Measurements from ENCODE around the gene TTC28.
"Not testable (repeated sequence)": the region's sequence is repeated elsewhere in the genome, so short reads cannot be mapped to it uniquely, and the experiment has no call there.

Gene TTC28

GRCh38 chr22:28481725-28482124 lies 197.9 kb downstream of the TTC28 start:
- no peak for DNase-seq (ENCODE audit: low read depth)

- DNase-seq (ENCODE audit: low read depth): no peak
These were observed 199.5 kb downstream of the TTC28 start for GRCh38 chr22:28480000-28480715.

- no peak for DNase-seq (ENCODE audit: low read depth)
These were observed 201.1 kb downstream of the TTC28 start for GRCh38 chr22:28478564-28478963.

DNA sequence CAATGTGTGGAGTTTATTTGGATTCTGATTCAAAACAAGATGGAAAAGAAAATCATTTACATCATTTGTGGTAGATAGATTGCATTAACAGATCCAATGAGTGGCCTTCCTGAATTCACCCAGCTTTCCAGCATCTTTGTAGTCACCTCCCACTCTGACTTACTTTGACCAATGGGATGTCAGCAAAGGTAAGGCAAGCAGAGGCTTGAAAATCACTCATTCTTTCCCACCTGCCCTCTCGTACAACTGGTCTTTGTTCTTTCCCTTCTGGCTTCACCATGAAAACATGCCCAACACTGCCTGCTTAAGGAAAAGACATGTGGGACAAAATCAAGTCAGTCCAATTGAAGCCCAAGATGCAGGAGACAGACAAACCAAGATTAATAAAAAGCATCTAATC lies 202.1 kb downstream of the TTC28 start:
- no peak for DNase-seq (ENCODE audit: low read depth)

- no peak for DNase-seq (ENCODE audit: low read depth)
These were observed 205.3 kb downstream of the TTC28 start for GRCh38 chr22:28474330-28474729.

- no peak for DNase-seq (ENCODE audit: low read depth)
These were observed 206.4 kb downstream of the TTC28 start for GRCh38 chr22:28473258-28473657.

DNA sequence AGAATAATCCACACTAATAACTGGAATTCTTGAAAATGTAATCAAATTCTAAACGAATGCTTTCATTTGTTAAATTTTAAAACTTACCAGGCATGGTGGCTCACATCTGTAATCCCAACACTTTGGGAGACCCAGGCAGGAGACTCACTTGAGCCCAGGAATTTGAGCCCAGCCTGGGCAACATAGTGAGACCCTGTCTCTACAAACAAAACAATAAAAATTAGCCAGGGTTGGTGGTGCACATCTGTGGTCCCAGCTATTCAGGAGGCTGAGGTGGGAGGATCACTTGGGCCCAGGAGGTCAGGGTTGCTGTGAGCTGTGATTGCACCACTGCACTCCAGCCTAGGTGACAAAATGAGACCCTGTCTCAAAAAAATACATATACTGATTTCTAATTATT lies 212.6 kb downstream of the TTC28 start:
- DNase-seq (ENCODE audit: low read depth): not testable (repeated sequence)

GRCh38 chr22:28466399-28466798 lies 213.2 kb downstream of the TTC28 start:
- no peak for DNase-seq (ENCODE audit: low read depth)

GRCh38 chr22:28465841-28466240 lies 213.8 kb downstream of the TTC28 start:
- no peak for DNase-seq (ENCODE audit: low read depth)

- no peak for DNase-seq (ENCODE audit: low read depth)
These were observed 215.5 kb downstream of the TTC28 start for GRCh38 chr22:28464127-28464526.

GRCh38 chr22:28463408-28463807 lies 216.2 kb downstream of the TTC28 start:
- DNase-seq (ENCODE audit: low read depth): not testable (repeated sequence)

GRCh38 chr22:28462901-28463300 lies 216.7 kb downstream of the TTC28 start:
- DNase-seq (ENCODE audit: low read depth): no peak

DNA sequence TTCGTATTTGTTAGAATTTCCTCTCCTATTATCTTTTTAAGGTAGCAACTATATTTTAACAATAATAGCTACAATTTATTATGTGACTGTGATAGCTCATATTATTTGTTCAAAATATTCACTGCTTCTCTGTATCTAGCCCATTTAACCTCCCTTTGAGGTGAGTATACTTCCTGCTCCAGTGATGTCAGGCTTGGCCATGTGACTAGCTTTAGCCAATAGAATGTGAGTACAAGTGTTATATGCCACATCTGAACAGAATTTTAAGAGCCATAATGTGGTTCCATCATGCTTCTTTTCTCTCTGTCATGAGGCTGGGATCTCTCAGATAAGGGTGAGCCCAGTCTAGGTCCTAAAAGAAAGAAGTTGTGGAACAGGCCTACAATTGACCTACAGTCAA lies 217.6 kb downstream of the TTC28 start:
- DNase-seq (ENCODE audit: low read depth): no peak

DNA sequence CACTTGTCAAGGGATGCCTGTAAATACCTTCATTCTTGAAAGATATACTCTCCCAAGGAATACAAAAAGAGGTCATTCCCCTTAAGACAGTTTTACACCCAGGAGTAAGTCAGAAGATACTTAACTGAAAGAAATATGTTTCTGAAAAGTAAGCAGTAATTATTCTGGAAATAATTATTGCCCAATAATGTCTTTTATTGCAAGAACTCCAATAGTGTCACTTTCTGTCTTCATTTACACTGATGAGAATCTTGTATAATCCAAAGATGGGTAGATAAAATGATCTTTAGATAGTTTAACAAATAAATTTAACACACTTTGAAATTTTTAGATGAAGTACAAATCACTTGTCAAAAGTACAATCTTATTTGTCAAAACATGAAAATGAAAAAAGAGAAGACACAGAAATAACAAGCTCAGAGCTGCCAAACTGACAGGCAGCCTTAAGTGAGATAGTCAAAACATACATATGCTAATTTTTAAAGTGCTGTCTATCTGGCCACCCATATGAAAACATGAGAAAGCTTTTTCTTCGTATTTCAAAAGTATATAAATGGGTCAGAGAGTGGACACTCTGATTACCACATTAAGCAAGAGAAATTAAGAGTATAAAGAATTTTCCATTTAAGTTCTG lies 225.1 kb downstream of the TTC28 start:
- no peak for DNase-seq (ENCODE audit: low read depth)

DNA sequence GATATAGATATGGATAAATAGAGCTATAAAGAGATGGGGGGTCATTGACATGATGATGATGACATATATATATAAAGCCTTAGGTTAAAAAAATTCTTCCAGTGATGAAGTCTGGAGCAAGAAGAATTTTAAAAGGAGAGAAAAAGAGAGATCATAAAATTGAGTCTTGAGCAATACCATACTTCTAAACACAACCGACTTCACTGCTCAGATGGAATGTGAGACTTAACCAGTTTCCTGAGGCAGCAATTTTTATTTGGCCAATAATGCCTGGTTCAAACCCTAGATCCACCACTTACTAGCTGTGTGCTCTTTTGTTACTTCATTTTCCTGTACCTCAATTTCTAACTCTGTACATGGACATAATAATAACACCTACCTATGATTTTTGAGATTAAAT lies 229.5 kb downstream of the TTC28 start:
- no peak for DNase-seq (ENCODE audit: low read depth)

GRCh38 chr22:28449041-28449440 lies 230.6 kb downstream of the TTC28 start:
- DNase-seq (ENCODE audit: low read depth): no peak

DNA sequence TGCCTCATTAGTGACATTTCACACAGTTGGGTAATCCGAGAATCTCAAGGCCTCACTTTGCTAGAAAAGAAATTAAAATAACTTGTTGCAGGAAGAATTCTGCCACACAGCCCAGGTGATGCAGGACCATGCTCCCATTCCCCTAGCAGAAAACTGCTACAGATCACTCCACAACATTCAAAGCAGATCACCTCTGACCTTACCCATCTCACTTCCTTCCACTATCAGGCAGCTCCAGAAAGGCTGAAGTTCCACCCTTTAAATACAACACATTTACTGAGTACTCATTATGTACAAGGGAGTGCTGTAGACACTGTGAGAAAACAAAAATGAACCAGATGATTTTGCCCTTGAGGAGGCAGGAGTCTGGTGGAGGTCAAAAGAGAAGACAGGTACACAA lies 231.0 kb downstream of the TTC28 start:
- no peak for DNase-seq (ENCODE audit: low read depth)

- DNase-seq (ENCODE audit: low read depth): no peak
These were observed 235.0 kb downstream of the TTC28 start for GRCh38 chr22:28444659-28445058.

- peak; percentile 60 for DNase-seq (ENCODE audit: low read depth)
These were observed 236.1 kb downstream of the TTC28 start for GRCh38 chr22:28443526-28443876.

DNA sequence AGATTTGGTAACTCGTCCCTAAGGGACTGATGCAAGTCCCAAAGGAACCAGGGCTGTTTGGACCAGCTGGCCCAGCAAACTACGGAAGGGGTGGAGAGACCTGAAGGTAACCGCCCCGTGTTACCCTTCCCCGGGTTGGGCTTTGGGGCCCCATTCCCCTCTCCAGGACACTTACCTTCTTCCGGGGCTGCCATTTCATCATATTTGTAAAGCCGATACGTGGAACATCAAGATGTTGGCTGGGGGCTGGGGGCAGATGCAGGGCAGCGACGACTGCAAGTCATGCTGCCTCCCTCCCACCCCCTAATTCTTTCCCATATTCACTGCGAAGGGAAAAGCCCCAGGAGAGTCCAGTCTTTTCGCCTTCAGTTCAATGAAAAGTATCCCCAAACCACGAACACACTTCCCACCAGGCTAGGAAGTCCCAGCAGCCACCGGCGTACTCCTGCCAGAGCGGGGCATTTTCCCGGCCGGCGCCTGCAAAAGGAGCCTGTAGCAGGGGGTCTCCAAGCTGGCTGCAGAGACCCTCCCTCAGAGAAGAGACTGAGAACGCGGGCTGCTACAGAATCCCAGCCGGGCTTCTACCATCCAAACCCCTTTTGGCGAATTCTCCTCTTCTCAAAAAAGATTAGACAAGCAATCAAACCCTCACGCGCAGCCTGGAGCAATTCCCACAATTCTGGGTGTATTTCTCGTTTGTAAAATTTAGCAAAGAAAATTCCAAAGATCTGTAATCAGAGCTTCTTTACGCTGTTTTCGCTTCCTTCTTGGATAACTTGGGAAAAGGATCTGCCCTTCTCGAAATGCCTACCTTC lies 236.7 kb downstream of the TTC28 start:
- DNase-seq (ENCODE audit: low read depth): peak; percentile 39

GRCh38 chr22:28442264-28442710 lies 237.4 kb downstream of the TTC28 start:
- DNase-seq (ENCODE audit: low read depth): peak; percentile 57

- peak; percentile 37 for DNase-seq (ENCODE audit: low read depth)
These were observed 237.8 kb downstream of the TTC28 start for GRCh38 chr22:28441720-28442263.
